DND-41 (cell line): ENCODE data around the gene DNAH17.
"Not testable (repeated sequence)": the region's sequence is repeated elsewhere in the genome, so short reads cannot be mapped to it uniquely, and the experiment has no call there.

Experiments used
- ATAC-seq: fragments of 200-7000 bp; cut with Tn5 transposase; 3 replicates; pipeline ENCODE4 v1.9.1; 2021; ENCODE audit warnings: low read depth; ENCODE audit not compliant: insufficient read depth
- DNase-seq: peaks from one replicate; pipeline ENCODE4 v3.0.0-alpha.2; 2020
- H2AFZ ChIP-seq: 2 replicates; pipeline ENCODE4 v1.6.0; 2012; ENCODE audit warnings: low read depth, low read length
- H3K27ac ChIP-seq: 2 replicates; pipeline ENCODE4 v1.5.1; 2012; ENCODE audit warnings: low read length, inconsistent platforms
- H3K27me3 ChIP-seq: fragments of 200-600 bp; sonication (generic); 2 replicates; pipeline ENCODE4 v1.6.0; 2012; ENCODE audit warnings: low read length, mild to moderate bottlenecking, inconsistent platforms; ENCODE audit not compliant: insufficient read depth, poor library complexity
- H3K36me3 ChIP-seq: 2 replicates; pipeline ENCODE4 v1.5.1; 2012; ENCODE audit warnings: low read length, inconsistent platforms; ENCODE audit not compliant: insufficient read depth
- H3K4me1 ChIP-seq: 2 replicates; pipeline ENCODE4 v1.5.1; 2012; ENCODE audit warnings: mild to moderate bottlenecking, low read length; ENCODE audit not compliant: insufficient read depth
- H3K4me2 ChIP-seq: 2 replicates; pipeline ENCODE4 v1.6.0; 2012; ENCODE audit warnings: mild to moderate bottlenecking, moderate library complexity, low read length, inconsistent platforms; ENCODE audit not compliant: insufficient read depth
- H3K4me3 ChIP-seq, 2 experiments: fragments of 200-600 bp in 1 of 2; shearing (Covaris generic) in 1 of 2; 2 replicates each; pipeline ENCODE4 v1.5.1; 2012 to 2016; ENCODE audit warnings: inconsistent platforms in 2 of 2, low read length in 2 of 2, mild to moderate bottlenecking in 2 of 2, low read depth in 1 of 2, moderate library complexity in 1 of 2
- H3K79me2 ChIP-seq: 2 replicates; pipeline ENCODE4 v1.6.0; 2012; ENCODE audit warnings: low read length, inconsistent platforms; ENCODE audit not compliant: insufficient read depth
- H3K9ac ChIP-seq: 2 replicates; pipeline ENCODE4 v1.6.0; 2012; ENCODE audit warnings: low read depth, mild to moderate bottlenecking, inconsistent platforms, low read length, moderate library complexity
- H3K9me3 ChIP-seq: 2 replicates; pipeline ENCODE4 v1.5.1; 2012; ENCODE audit warnings: low read length, moderate library complexity, mild to moderate bottlenecking, inconsistent platforms; ENCODE audit not compliant: insufficient read depth, severe bottlenecking
- H4K20me1 ChIP-seq: 2 replicates; pipeline ENCODE4 v1.6.0; 2012; ENCODE audit warnings: low read length; ENCODE audit not compliant: insufficient read depth
- CTCF ChIP-seq: IDR thresholded peaks from 2 replicates; pipeline ENCODE4 v1.5.1; 2012; ENCODE audit warnings: borderline replicate concordance, low read length, moderate library complexity, mild to moderate bottlenecking; ENCODE audit not compliant: poor library complexity, severe bottlenecking; ENCODE audit errors: extremely low read depth
- EZH2 ChIP-seq: IDR thresholded peaks from 3 replicates; pipeline ENCODE4 v1.6.1; 2012; ENCODE audit warnings: borderline replicate concordance, low read depth, mild to moderate bottlenecking, moderate library complexity, low read length, inconsistent platforms; ENCODE audit not compliant: severe bottlenecking

Gene DNAH17

GRCh38 chr17:78466786-78467715 lies 110.1 kb downstream of the DNAH17 start:
- no peaks in the 10 kb centered on the region for H3K27me3 ChIP-seq
- TF ChIP-seq EZH2 = no peak
- TF ChIP-seq CTCF = no peak
- no peaks in the 10 kb centered on the region for H3K9me3 ChIP-seq
- H3K9ac ChIP-seq = no peak overlapping the region
- DNase-seq = no peak
- no peak overlapping the region for H3K4me3 ChIP-seq
- H3K36me3 ChIP-seq = no peaks in the 10 kb centered on the region
- H3K4me2 ChIP-seq = no peak overlapping the region
- ATAC-seq = no peak
- H2AFZ ChIP-seq = no peak overlapping the region
- H4K20me1 ChIP-seq = no peaks in the 10 kb centered on the region
- H3K27ac ChIP-seq = no peak overlapping the region
- H3K4me1 ChIP-seq = no peaks in the 10 kb centered on the region
- H3K79me2 ChIP-seq = no peaks in the 10 kb centered on the region

- not testable (repeated sequence) for H3K4me3 ChIP-seq, H2AFZ ChIP-seq, H3K79me2 ChIP-seq, H3K9me3 ChIP-seq, H3K27ac ChIP-seq, H3K27me3 ChIP-seq, H3K36me3 ChIP-seq, H4K20me1 ChIP-seq, H3K9ac ChIP-seq, DNase-seq, H3K4me1 ChIP-seq, ATAC-seq, H3K4me2 ChIP-seq
These were observed 110.9 kb downstream of the DNAH17 start for GRCh38 chr17:78466109-78466785.

DNA sequence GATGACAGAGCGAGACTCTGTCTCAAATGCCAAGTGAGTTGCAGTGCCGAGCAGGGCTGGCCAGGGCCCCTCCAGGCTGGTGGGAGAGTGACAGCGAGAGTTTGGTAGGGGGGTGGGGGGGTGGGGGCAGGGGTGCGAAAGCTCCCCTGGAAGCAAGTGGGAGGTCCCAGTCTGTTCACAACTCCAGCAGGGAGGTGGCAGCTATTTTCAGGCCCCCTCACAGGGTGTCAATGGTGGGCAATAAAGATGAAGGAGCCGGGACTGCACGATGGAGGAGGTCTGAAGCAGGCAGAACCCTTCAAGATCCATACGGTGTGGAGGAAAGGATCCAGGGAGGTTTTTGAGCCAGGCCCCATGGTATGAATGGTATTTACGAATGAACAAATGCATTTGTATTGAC lies 115.0 kb downstream of the DNAH17 start:
- no peaks in the 10 kb centered on the region for H3K27me3 ChIP-seq
- no peak overlapping the region for H3K4me3 ChIP-seq
- no peaks in the 10 kb centered on the region for H3K9me3 ChIP-seq
- DNase-seq (no peak), ATAC-seq (no peak)
- no peaks in the 10 kb centered on the region for H3K4me1 ChIP-seq
- no peaks in the 10 kb centered on the region; the same call in 1 of the 2 replicates for H4K20me1 ChIP-seq
- no peak overlapping the region for H2AFZ ChIP-seq
- H3K9ac ChIP-seq = no peak overlapping the region
- no peaks in the 10 kb centered on the region for H3K36me3 ChIP-seq
- TF ChIP-seq EZH2 (no peak), CTCF (no peak)
- no peak overlapping the region for H3K27ac ChIP-seq
- no peaks in the 10 kb centered on the region for H3K79me2 ChIP-seq
- H3K4me2 ChIP-seq = no peak overlapping the region

- Histone ChIP-seq H3K9me3 (no peaks in the 10 kb centered on the region), H3K27me3 (no peaks in the 10 kb centered on the region), H3K4me1 (no peaks in the 10 kb centered on the region), H3K4me2 (no peak overlapping the region), H3K4me3 (no peak overlapping the region), H3K27ac (no peak overlapping the region), H3K9ac (no peak overlapping the region), H2AFZ (no peak overlapping the region), H4K20me1 (no peaks in the 10 kb centered on the region; the same call in 1 of the 2 replicates), H3K79me2 (no peaks in the 10 kb centered on the region), H3K36me3 (no peaks in the 10 kb centered on the region)
- no peak for DNase-seq
- ATAC-seq = no peak
- TF ChIP-seq CTCF = no peak
- TF ChIP-seq EZH2 = no peak
These were observed 115.5 kb downstream of the DNAH17 start for GRCh38 chr17:78461799-78462053.
